GM12874 (cell line): ENCODE data around the gene ITIH3.

Experiments used
- TF ChIP-seq, protein P1 (sequence below): IDR thresholded peaks from 2 replicates; pipeline ENCODE4 v1.5.1; 2011; ENCODE audit warnings: low read depth, mild to moderate bottlenecking, control low read depth, low read length, moderate library complexity; ENCODE audit not compliant: insufficient read depth

Gene ITIH3

DNA sequence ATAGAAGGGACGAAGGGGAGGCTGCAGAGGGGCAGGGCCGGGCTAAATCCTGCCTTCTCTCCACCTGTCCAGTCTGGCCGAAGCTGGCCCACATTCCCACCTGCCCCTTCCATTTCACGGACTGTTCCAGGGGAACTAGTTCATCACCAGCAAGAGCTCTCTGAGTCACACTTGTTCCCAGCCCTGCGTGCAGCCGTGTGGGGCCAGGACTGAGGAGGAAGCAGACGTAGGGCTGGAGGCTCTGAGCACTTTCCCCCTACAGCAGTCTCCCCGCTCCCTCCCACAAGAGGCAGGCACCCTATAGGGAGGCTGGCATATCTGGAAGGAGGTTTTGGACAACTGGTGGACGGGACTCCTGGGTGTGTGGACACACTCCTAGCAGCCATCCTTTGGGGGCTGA lies 32.8 kb downstream of the ITIH3 start:
- TF ChIP-seq, protein P1, sequence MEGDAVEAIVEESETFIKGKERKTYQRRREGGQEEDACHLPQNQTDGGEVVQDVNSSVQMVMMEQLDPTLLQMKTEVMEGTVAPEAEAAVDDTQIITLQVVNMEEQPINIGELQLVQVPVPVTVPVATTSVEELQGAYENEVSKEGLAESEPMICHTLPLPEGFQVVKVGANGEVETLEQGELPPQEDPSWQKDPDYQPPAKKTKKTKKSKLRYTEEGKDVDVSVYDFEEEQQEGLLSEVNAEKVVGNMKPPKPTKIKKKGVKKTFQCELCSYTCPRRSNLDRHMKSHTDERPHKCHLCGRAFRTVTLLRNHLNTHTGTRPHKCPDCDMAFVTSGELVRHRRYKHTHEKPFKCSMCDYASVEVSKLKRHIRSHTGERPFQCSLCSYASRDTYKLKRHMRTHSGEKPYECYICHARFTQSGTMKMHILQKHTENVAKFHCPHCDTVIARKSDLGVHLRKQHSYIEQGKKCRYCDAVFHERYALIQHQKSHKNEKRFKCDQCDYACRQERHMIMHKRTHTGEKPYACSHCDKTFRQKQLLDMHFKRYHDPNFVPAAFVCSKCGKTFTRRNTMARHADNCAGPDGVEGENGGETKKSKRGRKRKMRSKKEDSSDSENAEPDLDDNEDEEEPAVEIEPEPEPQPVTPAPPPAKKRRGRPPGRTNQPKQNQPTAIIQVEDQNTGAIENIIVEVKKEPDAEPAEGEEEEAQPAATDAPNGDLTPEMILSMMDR: no peak

DNA sequence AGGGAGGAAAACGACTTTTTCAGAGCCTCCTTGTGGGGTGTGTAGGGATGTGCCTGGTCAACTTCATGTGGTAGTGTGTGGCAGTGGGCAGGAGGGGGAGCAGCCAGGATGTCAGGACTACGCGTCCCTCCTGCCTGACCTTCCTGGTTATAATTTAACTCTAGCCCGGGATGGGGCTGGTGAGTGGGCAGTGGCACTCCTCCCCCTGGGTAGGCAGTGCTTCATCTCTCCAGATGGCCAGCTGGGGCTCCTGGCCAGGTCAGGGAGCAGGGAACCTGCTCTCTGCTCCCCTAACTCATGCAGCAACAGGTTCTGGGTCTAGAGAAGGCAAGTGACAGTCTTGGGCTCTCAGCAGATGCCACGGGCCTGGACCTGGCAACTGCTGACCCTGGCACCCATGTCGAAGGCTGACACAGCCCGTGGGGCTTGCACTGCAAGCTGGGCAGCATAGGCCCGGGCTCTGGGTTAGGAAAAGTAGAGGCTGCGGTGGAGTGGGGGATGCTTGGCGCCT lies 33.3 kb downstream of the ITIH3 start:
- TF ChIP-seq, protein P1: no peak

DNA sequence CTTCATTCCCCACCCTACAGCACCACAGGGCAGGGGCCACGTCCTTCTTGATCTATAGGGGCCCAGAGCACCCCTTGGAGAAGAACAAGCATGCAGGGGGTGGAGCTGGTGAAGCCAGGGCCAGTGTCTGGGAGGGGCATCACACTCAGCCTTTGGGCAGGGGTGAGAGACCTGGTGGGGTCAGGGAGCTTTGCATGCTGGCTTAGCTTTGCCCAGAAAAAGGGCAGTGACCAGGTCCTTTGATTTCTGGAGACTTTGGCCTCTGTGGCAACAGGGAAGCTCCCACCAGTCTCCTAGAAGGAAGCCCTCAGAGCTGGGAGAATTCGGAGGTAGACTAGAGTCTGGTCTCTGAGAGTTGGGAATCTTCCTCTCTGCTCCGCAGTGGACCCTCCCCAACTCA lies 34.9 kb downstream of the ITIH3 start:
- TF ChIP-seq, protein P1: no peak

DNA sequence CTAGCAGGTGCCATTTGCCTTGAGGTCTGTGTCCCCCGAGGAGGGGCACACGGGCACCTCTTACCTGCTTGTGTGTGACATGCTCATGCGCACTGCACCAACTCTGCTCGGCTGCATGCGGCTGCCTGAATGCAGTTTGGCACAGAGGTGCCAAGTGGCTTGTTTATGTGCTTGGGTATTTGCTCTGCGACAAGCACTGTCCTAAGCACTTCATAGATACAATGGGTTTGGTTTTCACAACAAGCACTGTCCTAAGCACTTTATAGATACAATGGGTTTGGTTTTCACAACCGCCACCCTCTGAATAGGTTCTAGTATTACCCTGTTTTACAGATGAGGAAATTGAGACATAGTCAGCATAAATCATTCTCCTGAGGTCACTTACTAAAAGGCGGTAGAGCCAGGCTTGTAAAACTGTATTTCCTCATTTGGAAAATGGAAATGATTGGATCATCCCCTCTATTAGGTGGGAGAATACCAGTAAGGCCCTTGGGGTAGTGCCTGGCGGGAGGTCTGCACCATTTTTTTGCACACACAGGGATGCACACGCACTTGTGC lies 35.4 kb downstream of the ITIH3 start:
- TF ChIP-seq, protein P1: no peak

DNA sequence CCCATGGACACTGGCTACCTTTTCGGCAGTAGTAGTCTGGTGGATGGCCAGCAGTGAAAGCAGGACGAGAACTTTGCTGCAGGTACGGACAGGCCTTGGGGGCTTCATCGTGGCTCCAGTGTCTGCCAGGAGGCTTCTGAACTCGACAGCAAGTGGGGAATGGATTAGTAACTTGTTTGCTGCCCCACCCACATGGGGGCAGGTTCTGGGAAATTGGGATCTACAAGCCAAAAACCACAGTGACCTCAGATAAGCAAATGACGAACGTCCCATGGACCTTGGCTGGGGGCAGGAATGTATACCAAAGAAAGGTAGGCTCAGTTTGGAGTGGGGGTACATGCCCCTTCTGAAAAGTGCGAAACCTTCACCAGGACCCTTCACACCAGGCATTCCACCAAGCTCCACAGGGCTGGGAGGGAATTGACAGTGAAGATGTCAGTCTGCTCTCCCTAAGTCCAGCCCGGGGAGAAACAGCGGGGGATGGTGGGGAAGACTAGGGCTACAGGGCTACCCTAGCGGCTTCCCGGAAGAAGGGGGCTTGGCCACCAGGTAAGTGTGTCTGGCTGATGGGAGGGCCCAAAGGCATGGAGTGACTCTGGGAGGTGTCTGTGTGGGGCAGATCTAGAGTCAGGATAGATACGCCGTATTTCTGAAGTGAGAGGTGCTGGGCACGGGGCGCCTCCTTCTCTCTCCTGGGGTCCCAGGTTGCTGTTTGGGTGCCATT lies 36.1 kb downstream of the ITIH3 start, which contains the start of gene ITIH4:
ITIH4 (minus strand) TSS at position 138 of the 724 bp plus-strand sequence; CDS start at position 108, 30 bp downstream.
- TF ChIP-seq, protein P1: no peak

DNA sequence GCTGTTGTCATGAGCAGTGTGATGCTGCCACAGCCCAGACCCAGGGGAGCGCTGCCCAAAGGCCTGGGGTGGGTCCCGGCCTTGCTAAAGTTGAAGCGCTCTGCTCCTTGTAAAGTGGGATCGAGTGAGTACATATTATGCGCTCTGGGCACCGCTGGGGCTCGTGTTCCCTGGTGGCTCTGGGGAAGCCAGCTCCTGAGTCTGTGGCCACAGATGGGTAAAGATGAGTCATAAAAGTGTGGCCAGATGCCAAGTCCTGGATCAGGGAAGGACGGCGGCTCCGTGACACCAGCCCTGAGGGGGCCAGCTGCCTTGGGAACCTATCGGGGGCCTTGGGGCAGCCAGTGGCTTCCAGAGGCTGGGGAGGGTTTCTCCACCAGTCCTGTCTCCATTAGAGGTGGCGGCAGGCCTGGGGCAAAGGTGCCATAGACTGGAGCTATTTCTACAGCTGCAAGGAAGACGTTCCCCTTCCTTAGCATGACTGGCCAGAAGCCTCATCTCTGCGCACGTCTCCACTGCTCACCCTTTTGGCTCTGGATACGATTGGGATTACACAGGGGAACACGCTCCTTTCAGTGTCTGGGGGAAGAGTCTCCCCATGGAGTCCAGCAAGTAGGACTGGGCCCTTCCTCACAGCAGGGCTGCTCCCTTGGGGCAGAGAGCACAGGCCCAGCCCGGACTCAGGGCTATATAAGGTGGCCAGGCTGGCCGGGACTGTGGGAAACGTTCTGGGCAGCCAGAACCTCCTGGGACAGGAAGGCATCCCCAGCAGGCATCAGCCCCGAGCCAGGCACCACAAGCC lies 37.1 kb downstream of the ITIH3 start:
- TF ChIP-seq, protein P1: no peak

DNA sequence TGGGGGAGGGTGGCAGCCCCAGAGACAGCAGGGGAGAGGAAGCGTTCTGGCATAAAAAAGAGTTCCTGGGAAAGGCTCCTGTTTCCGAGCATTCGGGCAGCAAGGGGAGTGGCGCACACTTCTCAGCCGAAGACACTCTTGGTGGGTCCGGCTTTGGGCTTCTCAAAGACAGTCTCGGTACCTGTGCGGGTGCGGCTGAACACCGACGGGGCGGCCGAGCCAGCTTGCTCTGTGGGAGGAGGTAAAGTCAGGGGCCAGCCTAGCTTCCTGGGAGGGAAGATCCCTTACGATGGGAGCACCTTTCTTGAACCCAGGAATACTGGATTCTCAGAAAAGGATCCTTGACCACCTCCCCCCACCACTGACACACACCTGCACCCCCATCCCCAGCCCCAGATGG lies 38.6 kb downstream of the ITIH3 start:
- TF ChIP-seq, protein P1: no peak
